ENCODE results near the gene LTB4R2. TPM values are rescaled to one million over a fixed set of nuclear protein-coding genes. Genes with fewer than 3 reads are reported as not detected.

Gene LTB4R2
- total and polyA plus RNA-seq, 2 of the 8 experiments (the other 6 are each of a cell fraction or from before 2014, with no cell fraction given): 5.3 to 6.7 TPM

- no peak for TF ChIP-seq GTF2F1 (IDR thresholded peaks at IDR 0.05; ENCODE audit: borderline replicate concordance, low read depth, low read length)
- TF ChIP-seq, protein P1, sequence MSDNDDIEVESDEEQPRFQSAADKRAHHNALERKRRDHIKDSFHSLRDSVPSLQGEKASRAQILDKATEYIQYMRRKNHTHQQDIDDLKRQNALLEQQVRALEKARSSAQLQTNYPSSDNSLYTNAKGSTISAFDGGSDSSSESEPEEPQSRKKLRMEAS (IDR thresholded peaks at IDR 0.05): no peak
- no peak for TF ChIP-seq CBX5 (IDR thresholded peaks at IDR 0.05; ENCODE audit: low read depth, low read length)
- TF ChIP-seq CTBP2 (IDR thresholded peaks at IDR 0.05; ENCODE audit: borderline replicate concordance, insufficient read depth, insufficient read length, low read length): no peak
- no peak for TF ChIP-seq PHF8 (conservative IDR thresholded peaks at IDR 0.05; ENCODE audit: low read depth, low read length)
- no peak for TF ChIP-seq POU5F1 (IDR thresholded peaks at IDR 0.05; ENCODE audit: low read depth, low read length)
These were observed 27.2 kb upstream of the LTB4R2 start (continued) for GRCh38 chr14:24282736-24283135.
